Dermis blood vessel endothelial cell (primary cell): ENCODE data around the gene SOHLH2. TPM values are rescaled to one million over a fixed set of nuclear protein-coding genes. Genes with fewer than 3 reads are reported as not detected.

Experiments used
- DNase-seq: peaks from one replicate; pipeline ENCODE4 v3.0.0; 2010
- total RNA-seq: library from RNA; depleted of rRNA; stranded (reverse); fragments of >200 nt; gene quantifications from 2 replicates; pipeline ENCODE4 v1.2.3, GENCODE V29; 2014

The SOHLH2 gene
- total RNA-seq = 0.17 and 0.23 TPM in 2 replicates

GRCh38 chr13:36214163-36214921 is at the start of gene SOHLH2:
SOHLH2 (minus strand) TSS chr13:36214556; CDS start chr13:36214526, 30 bp downstream.
- DNase-seq = no peak

GRCh38 chr13:36261976-36262375 is 47.6 kb upstream of the SOHLH2 start:
- no peak for DNase-seq

GRCh38 chr13:36261011-36261410 is 46.7 kb upstream of the SOHLH2 start:
- DNase-seq = no peak

GRCh38 chr13:36259361-36260137 is 45.2 kb upstream of the SOHLH2 start:
- DNase-seq = no peak

- no peak for DNase-seq
These were observed 44.5 kb upstream of the SOHLH2 start for GRCh38 chr13:36258831-36259230.

- DNase-seq = no peak
These were observed 37.2 kb upstream of the SOHLH2 start for GRCh38 chr13:36251526-36251925.

GRCh38 chr13:36251017-36251416 is 36.7 kb upstream of the SOHLH2 start:
- DNase-seq = no peak

- no peak for DNase-seq
These were observed 34.3 kb upstream of the SOHLH2 start for GRCh38 chr13:36248700-36249099.

GRCh38 chr13:36244990-36245389 is 30.6 kb upstream of the SOHLH2 start:
- DNase-seq = no peak

GRCh38 chr13:36244073-36244472 is 29.7 kb upstream of the SOHLH2 start:
- no peak for DNase-seq

- DNase-seq = no peak
These were observed 28.4 kb upstream of the SOHLH2 start for GRCh38 chr13:36242761-36243160.

- DNase-seq = no peak
These were observed 16.9 kb upstream of the SOHLH2 start for GRCh38 chr13:36231236-36231635.

- no peak for DNase-seq
These were observed 10.4 kb upstream of the SOHLH2 start for GRCh38 chr13:36224730-36225129.

GRCh38 chr13:36219883-36220282 is 5.5 kb upstream of the SOHLH2 start:
- DNase-seq = no peak

GRCh38 chr13:36217456-36217855 is 3.1 kb upstream of the SOHLH2 start:
- DNase-seq = no peak

GRCh38 chr13:36212789-36213188 is 1.6 kb downstream of the SOHLH2 start:
- DNase-seq = no peak

- no peak for DNase-seq
These were observed 2.8 kb downstream of the SOHLH2 start for GRCh38 chr13:36211567-36211966.

- no peak for DNase-seq
These were observed 3.6 kb downstream of the SOHLH2 start for GRCh38 chr13:36210738-36211137.

- DNase-seq = no peak
These were observed 6.7 kb downstream of the SOHLH2 start for GRCh38 chr13:36207672-36208071.

- DNase-seq = no peak
These were observed 21.1 kb downstream of the SOHLH2 start for GRCh38 chr13:36193151-36193855.

- DNase-seq = no peak
These were observed 22.2 kb downstream of the SOHLH2 start for GRCh38 chr13:36192166-36192565.

GRCh38 chr13:36190771-36191170 is 23.6 kb downstream of the SOHLH2 start:
- DNase-seq = no peak

GRCh38 chr13:36188441-36188840 is 25.9 kb downstream of the SOHLH2 start:
- DNase-seq = no peak
